Thyroid gland (tissue), 4 donors: ENCODE measurements around the gene SEMA6A.

Experiments used
- CTCF ChIP-seq, 6 experiments: fragments of 200-600 bp in 3 of 6; fragments of 450-650 bp in 3 of 6; sonication (generic) in 3 of 6; IDR thresholded peaks; one replicate each; pipeline ENCODE4 v1.5.1; 2016 to 2019; ENCODE audit warnings: antibody characterized with exemption in 6 of 6, mild to moderate bottlenecking in 2 of 6, inconsistent platforms in 1 of 6, moderate library complexity in 1 of 6
- POLR2A ChIP-seq, 2 donors: fragments of 450-650 bp; IDR thresholded peaks; one replicate each; pipeline ENCODE4 v1.6.1; 2017; ENCODE audit warnings: antibody characterized with exemption in 2 of 2, mild to moderate bottlenecking in 2 of 2, moderate library complexity in 1 of 2

DNA sequence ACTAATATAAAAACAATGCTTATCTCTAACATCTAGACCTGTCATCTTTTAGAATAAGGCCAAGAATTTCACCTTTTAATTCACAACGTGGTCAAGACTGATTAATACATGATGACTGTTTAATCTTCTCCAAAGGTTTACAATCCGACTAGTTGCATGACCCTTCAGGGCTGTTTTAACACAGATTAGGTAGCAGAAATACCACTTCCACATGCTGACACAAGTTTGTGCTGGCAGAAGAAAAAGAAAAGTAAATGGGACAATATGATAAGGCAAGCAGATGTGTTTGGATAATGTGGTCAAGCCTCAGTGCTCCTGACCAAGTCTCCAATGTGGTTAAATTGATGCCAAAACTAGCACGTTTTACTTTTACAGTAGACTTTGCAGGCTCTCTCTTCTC lies 31.1 kb downstream of the SEMA6A start:
- TF ChIP-seq POLR2A (IDR thresholded peaks at IDR 0.05), result no peak
- TF ChIP-seq CTCF (IDR thresholded peaks at IDR 0.05), result no peak
